Forelimb muscle (tissue), 1 donor: ENCODE measurements around the gene ACTR3. TPM values are rescaled to one million over a fixed set of nuclear protein-coding genes. Genes with fewer than 3 reads are reported as not detected.
A peak's percentile ranks its signal among the peaks of the same experiment; 100 is the strongest.
"Not testable (repeated sequence)": the region's sequence is repeated elsewhere in the genome, so short reads cannot be mapped to it uniquely, and the experiment has no call there.

ENCODE experiments used
- DNase-seq: peaks from one replicate; pipeline ENCODE4 v3.0.0-alpha.2; 2013; ENCODE audit warnings: low read depth
- polyA plus RNA-seq: library from polyadenylated mRNA; unstranded; fragments of 120-200 nt; gene quantifications from one replicate; pipeline ENCODE4 v1.2.1, GENCODE V29; 2013; ENCODE audit not compliant: insufficient read length

Gene ACTR3
- polyA plus RNA-seq: 101 TPM

DNA sequence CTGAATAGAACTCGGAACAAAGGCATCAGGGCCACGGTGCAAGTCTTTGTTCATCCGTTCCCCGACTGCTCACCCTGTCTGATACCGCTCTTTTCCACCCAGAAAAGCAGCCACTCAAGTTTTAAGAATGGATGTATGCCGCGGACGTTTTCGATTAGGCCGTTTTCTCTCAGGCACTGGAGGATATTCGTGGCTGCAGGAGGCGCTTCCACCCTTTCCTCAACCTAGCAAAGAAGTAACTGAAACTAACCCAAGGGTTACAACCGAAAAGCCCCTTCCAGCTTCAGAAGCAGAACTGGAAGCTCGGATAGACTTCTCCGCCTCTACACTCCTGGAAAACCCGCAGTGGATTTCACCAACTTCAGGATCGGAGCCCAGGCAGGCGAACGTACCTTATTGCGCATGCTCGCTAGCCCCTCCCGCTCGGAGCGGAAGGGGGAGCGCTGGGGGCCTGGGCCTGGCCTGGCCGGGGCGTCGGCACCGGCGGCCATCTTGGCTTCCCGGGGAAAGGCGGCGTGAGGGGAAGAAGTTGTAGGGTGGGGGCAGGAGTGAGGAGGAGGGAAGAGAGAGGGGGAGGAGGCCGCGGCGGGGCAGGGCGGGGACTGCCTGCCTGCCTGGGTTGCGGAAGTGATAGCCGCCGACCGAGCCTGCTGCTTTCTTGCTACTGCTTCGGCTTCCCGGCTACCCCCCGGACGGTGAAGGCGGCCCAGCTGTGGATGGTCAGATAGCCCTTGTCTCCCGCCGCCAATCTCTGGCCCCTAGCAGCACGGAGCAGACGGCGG is at the start of gene ACTR3:
Gene ACTR3 (plus strand): TSS at position 619 of the 782 bp plus-strand sequence. CDS start 191 bp downstream, outside the sequence.
- DNase-seq: peak; percentile 98

- no peak for DNase-seq
Observed at GRCh38 chr2:113840518-113840917, 49.4 kb upstream of the ACTR3 start.

DNA sequence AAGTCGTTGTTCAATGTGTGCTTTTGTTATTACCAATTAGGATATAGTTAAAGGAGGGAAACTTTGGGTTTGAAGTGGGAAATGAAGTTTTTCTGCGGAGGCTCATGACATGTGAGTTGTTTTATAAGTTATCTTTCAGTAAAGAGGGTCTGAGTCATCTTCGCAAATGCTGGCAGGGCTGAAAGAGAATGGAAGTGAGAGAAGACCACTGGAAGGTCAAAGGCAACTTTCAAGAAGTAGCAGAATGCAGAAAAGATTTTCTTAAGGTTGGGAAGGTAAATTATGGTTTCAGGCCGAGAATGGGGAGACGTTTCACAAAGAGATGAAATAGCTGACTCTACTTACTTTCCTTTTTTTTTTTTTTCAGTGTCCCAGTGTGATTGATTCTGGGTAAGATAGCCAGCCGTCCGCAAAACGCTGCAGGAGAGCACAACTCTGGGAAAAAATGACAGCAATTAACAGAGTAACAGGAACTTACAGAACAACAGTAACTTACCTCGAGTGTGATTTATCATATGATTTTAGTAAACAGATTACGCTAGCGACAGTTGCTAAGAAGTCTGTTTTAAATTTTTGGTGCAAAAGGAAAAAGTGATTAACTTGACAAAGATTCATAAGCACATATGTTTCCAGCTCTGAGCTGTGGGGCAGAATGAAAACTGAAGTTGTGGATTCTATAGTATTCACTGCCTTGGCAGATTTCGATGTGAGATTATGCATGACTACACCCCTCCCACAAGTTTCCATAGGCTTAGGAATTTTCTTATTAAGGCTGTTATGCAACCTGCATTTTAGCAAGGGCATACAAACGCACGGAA is 46.8 kb upstream of the ACTR3 start:
- DNase-seq: no peak

- not testable (repeated sequence) for DNase-seq
Observed at GRCh38 chr2:113843737-113844050, 46.2 kb upstream of the ACTR3 start.

GRCh38 chr2:113845261-113845660 is 44.6 kb upstream of the ACTR3 start:
- DNase-seq: no peak

GRCh38 chr2:113845796-113846195 is 44.1 kb upstream of the ACTR3 start:
- DNase-seq: not testable (repeated sequence)

GRCh38 chr2:113846429-113846828 is 43.5 kb upstream of the ACTR3 start:
- DNase-seq: no peak

- DNase-seq: no peak
Observed at GRCh38 chr2:113847144-113847543, 42.7 kb upstream of the ACTR3 start.

- no peak for DNase-seq
Observed at GRCh38 chr2:113848758-113849415, 41.0 kb upstream of the ACTR3 start.

DNA sequence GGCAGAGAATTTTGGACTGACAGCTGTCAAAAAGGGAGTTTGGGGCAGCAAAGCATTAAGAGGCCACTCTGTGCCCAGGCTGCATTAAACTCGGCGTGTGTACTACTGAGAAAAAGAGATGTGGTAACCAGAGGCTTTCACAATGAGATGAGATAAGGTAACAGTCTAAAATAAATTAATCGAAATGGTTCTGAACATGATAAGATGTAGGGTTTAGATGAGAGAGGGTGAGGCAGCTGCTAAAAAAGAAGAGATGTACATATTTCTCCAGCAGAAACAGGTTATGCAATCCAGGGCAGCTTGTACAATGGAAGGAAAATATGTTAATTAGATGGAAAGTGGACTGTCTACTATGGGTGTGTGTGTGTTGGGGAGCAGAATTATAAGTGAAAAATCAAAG is 39.2 kb upstream of the ACTR3 start:
- no peak for DNase-seq

- no peak for DNase-seq
Observed at GRCh38 chr2:113851640-113852039, 38.2 kb upstream of the ACTR3 start.

- DNase-seq: no peak
Observed at GRCh38 chr2:113854208-113854607, 35.7 kb upstream of the ACTR3 start.

DNA sequence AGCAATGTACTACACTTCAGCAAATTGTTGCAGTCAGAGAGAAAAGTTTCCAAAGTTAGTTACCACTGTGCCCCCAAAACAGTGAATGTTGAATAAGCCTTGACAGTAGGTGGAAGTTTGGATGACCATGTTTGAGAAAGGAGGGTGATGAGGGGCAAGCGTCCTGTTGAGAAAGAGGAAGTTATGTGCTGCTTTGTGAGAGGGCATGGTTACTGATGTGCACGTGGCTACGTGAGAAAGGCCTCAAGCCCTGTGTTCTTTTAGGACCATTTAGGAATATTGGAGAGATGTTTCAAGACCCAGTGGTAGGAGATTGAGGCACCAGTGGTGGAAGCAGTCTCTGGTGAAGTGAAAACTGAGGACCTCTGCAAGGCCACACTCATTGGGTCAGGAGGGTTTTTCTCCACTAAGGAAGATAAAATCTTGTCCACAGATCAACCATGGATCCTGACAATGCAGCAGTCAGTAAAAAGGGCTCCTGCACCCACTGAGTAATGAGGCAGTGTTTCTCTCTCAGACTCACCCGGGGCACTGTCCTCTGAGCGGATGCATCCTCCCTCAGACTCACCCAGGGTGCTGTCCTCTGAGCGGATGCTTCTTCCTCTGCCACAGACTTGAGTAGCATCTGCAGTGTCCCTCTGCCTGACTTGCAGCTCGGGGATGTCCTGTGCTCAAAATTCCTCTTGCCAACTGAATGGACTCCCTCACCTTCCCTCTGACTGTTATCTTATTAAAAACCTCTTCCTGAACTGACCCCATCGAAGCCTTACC is 34.7 kb upstream of the ACTR3 start:
- no peak for DNase-seq

GRCh38 chr2:113857464-113857863 is 32.4 kb upstream of the ACTR3 start:
- no peak for DNase-seq

GRCh38 chr2:113858764-113859163 is 31.1 kb upstream of the ACTR3 start:
- no peak for DNase-seq

DNA sequence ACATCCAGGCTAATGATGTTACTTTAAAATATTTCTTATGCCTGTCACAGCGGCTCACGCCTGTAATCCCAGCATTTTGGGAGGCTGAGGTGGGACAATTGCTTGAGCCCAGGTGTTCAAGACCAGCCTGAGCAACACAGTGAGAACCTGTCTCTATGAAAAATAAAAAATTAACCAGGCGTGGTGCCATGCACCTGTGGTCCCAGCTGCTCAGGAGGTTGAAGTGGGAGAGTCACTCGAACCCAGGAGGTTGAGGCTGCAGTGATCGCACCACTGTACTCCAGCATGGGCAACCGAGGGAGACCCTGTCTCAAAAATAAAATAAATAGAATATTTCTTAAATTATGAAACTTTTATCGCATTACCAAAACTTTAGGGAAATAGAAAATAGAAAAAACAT is 28.1 kb upstream of the ACTR3 start:
- no peak for DNase-seq

GRCh38 chr2:113863144-113863543 is 26.7 kb upstream of the ACTR3 start:
- no peak for DNase-seq

- DNase-seq: no peak
Observed at GRCh38 chr2:113867571-113867970, 22.3 kb upstream of the ACTR3 start.

GRCh38 chr2:113869253-113869652 is 20.6 kb upstream of the ACTR3 start:
- DNase-seq: no peak

- no peak for DNase-seq
Observed at GRCh38 chr2:113872201-113872600, 17.7 kb upstream of the ACTR3 start.

GRCh38 chr2:113873867-113874266 is 16.0 kb upstream of the ACTR3 start:
- DNase-seq: no peak

- no peak for DNase-seq
Observed at GRCh38 chr2:113875135-113875534, 14.8 kb upstream of the ACTR3 start.
